NB4 (cell line): Measurements from ENCODE around the gene CTXND1.

ENCODE experiments used
- POLR2A ChIP-seq: IDR thresholded peaks from 2 replicates; pipeline ENCODE4 v1.6.1; 2011; ENCODE audit warnings: mild to moderate bottlenecking; ENCODE audit not compliant: insufficient read length; ENCODE audit errors: extremely low read depth
- TF ChIP-seq, protein P1 (sequence below): IDR thresholded peaks from one replicate; pipeline ENCODE4 v1.5.1; 2012; ENCODE audit warnings: low read depth, low read length
- TF ChIP-seq, protein P2 (sequence below): IDR thresholded peaks from 2 replicates; pipeline ENCODE4 v1.6.1; 2011; ENCODE audit warnings: low read depth, low read length

DNA sequence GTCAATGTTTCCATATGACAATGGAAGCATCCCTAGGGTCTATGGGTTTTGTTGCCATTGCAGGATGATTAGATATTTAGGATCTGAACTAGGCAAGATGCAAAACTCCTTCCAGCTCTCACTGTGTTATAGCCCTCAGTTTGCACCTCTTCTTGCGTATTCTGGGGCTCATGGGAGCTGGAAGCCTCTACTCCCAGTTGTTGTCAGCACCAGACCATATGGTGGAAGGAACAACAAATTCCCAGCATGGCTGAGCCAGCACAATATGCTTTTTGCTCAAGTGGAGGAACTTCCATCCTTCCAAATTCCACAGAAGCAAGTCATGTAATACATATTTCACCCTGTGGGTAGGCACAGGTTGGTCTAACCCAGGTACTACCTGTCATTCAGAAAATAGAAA is 18.5 kb upstream of the CTXND1 start:
- TF ChIP-seq POLR2A, result no peak
- TF ChIP-seq, protein P1, sequence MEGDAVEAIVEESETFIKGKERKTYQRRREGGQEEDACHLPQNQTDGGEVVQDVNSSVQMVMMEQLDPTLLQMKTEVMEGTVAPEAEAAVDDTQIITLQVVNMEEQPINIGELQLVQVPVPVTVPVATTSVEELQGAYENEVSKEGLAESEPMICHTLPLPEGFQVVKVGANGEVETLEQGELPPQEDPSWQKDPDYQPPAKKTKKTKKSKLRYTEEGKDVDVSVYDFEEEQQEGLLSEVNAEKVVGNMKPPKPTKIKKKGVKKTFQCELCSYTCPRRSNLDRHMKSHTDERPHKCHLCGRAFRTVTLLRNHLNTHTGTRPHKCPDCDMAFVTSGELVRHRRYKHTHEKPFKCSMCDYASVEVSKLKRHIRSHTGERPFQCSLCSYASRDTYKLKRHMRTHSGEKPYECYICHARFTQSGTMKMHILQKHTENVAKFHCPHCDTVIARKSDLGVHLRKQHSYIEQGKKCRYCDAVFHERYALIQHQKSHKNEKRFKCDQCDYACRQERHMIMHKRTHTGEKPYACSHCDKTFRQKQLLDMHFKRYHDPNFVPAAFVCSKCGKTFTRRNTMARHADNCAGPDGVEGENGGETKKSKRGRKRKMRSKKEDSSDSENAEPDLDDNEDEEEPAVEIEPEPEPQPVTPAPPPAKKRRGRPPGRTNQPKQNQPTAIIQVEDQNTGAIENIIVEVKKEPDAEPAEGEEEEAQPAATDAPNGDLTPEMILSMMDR, result no peak
- TF ChIP-seq, protein P2, sequence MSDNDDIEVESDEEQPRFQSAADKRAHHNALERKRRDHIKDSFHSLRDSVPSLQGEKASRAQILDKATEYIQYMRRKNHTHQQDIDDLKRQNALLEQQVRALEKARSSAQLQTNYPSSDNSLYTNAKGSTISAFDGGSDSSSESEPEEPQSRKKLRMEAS, result no peak
